GM10266 (cell line): ENCODE measurements around the gene ARPC4.

Experiments used
- DNase-seq: peaks from one replicate; pipeline ENCODE4 v3.0.0; 2012; ENCODE audit errors: extremely low spot score
- CTCF ChIP-seq: IDR thresholded peaks from 2 replicates; pipeline ENCODE4 v1.5.1; 2012; ENCODE audit warnings: mild to moderate bottlenecking, low read depth; ENCODE audit not compliant: control insufficient read depth, insufficient read depth; ENCODE audit errors: missing control alignments

The ARPC4 gene

GRCh38 chr3:9784965-9785364, 7.9 kb upstream of the ARPC4 start:
- no peak for TF ChIP-seq CTCF
- no peak for DNase-seq

GRCh38 chr3:9785602-9786001, 7.3 kb upstream of the ARPC4 start:
- no peak for DNase-seq
- TF ChIP-seq CTCF, result no peak

- DNase-seq, result no peak
These were observed 6.6 kb upstream of the ARPC4 start for GRCh38 chr3:9786209-9786739.

GRCh38 chr3:9786825-9787669, 5.8 kb upstream of the ARPC4 start:
- no peak for DNase-seq
- TF ChIP-seq CTCF, result peak; percentile 36

More at GRCh38 chr3:9786209-9786739, 6.6 kb upstream of the ARPC4 start:
- TF ChIP-seq CTCF, result no peak

- TF ChIP-seq CTCF, result no peak
- no peak for DNase-seq
These were observed 5.2 kb upstream of the ARPC4 start for GRCh38 chr3:9787714-9788113.

- no peak for DNase-seq
- TF ChIP-seq CTCF, result no peak
These were observed 1.8 kb upstream of the ARPC4 start for GRCh38 chr3:9791127-9791526.

GRCh38 chr3:9791790-9792404, 985 bp upstream of the ARPC4 start:
- no peak for TF ChIP-seq CTCF
- no peak for DNase-seq
